ENCODE results near the gene DMRT1.

The DMRT1 gene

GRCh38 chr9:947985-948384 is 106.5 kb downstream of the DMRT1 start:
- H3K9me3 ChIP-seq (ENCODE audit: control insufficient read depth in 2 of 2, low read length in 2 of 2), result no peaks in the 10 kb centered on the region

DNA sequence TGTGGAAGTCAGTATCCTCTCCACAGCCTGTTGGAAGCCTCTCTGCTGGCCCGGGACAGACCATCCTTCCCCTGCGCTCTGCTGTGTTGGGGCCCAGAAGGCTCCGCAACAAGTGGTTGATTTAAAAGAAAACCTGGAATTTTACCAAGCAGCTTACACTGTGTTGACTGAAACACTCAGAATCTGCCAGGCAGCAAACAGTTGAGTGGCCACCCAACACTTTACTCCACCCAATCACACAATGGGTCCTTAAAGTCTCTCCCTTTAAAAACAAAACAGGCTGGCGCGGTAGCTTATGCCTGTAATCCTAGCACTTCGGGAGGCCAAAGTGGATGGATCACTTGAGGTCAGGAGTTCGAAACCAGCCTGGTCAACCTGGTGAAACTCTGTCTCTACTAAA is 107.0 kb downstream of the DMRT1 start:
- Histone ChIP-seq H3K4me1 (ENCODE audit: control insufficient read depth in 2 of 2, insufficient read depth in 2 of 2, low read length in 2 of 2) (no peaks in the 10 kb centered on the region), H3K27ac (ENCODE audit: low read depth in 2 of 2, low read length in 2 of 2) (no peak overlapping the region), H3K9me3 (ENCODE audit: control insufficient read depth in 2 of 2, low read length in 2 of 2) (no peaks in the 10 kb centered on the region), H3K9ac (ENCODE audit: low read depth in 1 of 2, low read length in 2 of 2) (no peak overlapping the region), H3K36me3 (ENCODE audit: control insufficient read depth in 2 of 2, insufficient read depth in 2 of 2, low read length in 2 of 2) (no peaks in the 10 kb centered on the region), H3K4me3 (ENCODE audit: low read length in 2 of 2) (no peak overlapping the region), H3K27me3 (ENCODE audit: control insufficient read depth in 2 of 2, insufficient read depth in 2 of 2, low read length in 2 of 2) (peaks cover 14 to 20% of the 10 kb centered on the region in 2 donors)

More at GRCh38 chr9:947985-948384, 106.5 kb downstream of the DMRT1 start:
- peaks cover 14 to 20% of the 10 kb centered on the region in 2 donors for H3K27me3 ChIP-seq (ENCODE audit: control insufficient read depth in 2 of 2, insufficient read depth in 2 of 2, low read length in 2 of 2)
- H3K27ac ChIP-seq (ENCODE audit: low read depth in 2 of 2, low read length in 2 of 2), result no peak overlapping the region
- no peak overlapping the region for H3K9ac ChIP-seq (ENCODE audit: low read depth in 1 of 2, low read length in 2 of 2)
- no peaks in the 10 kb centered on the region for H3K36me3 ChIP-seq (ENCODE audit: control insufficient read depth in 2 of 2, insufficient read depth in 2 of 2, low read length in 2 of 2)
- no peaks in the 10 kb centered on the region for H3K4me1 ChIP-seq (ENCODE audit: control insufficient read depth in 2 of 2, insufficient read depth in 2 of 2, low read length in 2 of 2)
- H3K4me3 ChIP-seq (ENCODE audit: low read length in 2 of 2), result no peak overlapping the region

DNA sequence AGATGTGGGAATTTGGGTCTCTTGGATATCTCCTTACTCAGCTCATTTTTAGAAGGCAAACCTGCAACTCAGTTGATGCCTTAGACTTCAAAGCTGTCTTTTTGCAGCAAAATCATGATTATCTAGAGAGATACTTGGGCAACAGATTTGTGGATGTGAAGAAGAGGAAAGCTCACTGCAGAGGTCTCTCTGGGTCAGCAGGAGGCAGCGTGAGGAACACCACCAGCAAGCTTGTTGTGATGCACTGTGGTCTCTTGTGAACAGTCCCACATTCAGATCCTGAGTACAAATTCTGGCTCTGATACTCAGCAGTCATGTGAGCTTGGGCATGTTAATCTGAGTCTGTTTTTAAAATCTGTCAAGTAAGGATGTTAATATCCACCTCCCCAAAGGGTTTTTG is 108.6 kb downstream of the DMRT1 start:
- Histone ChIP-seq H3K27me3 (ENCODE audit: control insufficient read depth in 2 of 2, insufficient read depth in 2 of 2, low read length in 2 of 2) (peaks cover 11 to 29% of the 10 kb centered on the region in 2 donors), H3K4me1 (ENCODE audit: control insufficient read depth in 2 of 2, insufficient read depth in 2 of 2, low read length in 2 of 2) (no peaks in the 10 kb centered on the region), H3K9ac (ENCODE audit: low read depth in 1 of 2, low read length in 2 of 2) (no peak overlapping the region), H3K9me3 (ENCODE audit: control insufficient read depth in 2 of 2, low read length in 2 of 2) (no peaks in the 10 kb centered on the region), H3K27ac (ENCODE audit: low read depth in 2 of 2, low read length in 2 of 2) (no peak overlapping the region), H3K36me3 (ENCODE audit: control insufficient read depth in 2 of 2, insufficient read depth in 2 of 2, low read length in 2 of 2) (no peaks in the 10 kb centered on the region), H3K4me3 (ENCODE audit: low read length in 2 of 2) (no peak overlapping the region)

DNA sequence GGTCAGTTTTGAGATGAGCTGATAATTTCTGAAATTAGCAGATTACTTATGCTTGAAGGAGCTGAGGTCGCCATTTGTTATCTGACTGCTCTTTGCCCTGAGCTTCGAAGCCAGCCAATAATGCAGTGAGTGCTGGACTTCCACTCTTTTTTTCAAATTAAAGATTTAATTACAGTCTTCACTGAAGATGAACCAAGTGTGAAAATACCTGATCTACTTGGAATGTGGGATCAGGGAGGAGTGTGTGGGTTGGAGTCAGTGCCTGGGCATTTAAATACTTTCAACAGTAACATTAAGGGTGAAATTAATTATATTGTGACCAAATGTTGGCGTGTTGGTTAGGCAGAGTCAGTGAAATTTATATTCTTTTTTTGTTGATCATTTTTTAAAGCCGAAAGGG is 111.0 kb downstream of the DMRT1 start:
- Histone ChIP-seq H3K9ac (ENCODE audit: low read depth in 1 of 2, low read length in 2 of 2) (no peak overlapping the region), H3K9me3 (ENCODE audit: control insufficient read depth in 2 of 2, low read length in 2 of 2) (no peaks in the 10 kb centered on the region), H3K27ac (ENCODE audit: low read depth in 2 of 2, low read length in 2 of 2) (no peak overlapping the region), H3K27me3 (ENCODE audit: control insufficient read depth in 2 of 2, insufficient read depth in 2 of 2, low read length in 2 of 2) (peaks cover 11 to 29% of the 10 kb centered on the region in 2 donors), H3K4me1 (ENCODE audit: control insufficient read depth in 2 of 2, insufficient read depth in 2 of 2, low read length in 2 of 2) (no peaks in the 10 kb centered on the region), H3K36me3 (ENCODE audit: control insufficient read depth in 2 of 2, insufficient read depth in 2 of 2, low read length in 2 of 2) (no peaks in the 10 kb centered on the region), H3K4me3 (ENCODE audit: low read length in 2 of 2) (no peak overlapping the region)

DNA sequence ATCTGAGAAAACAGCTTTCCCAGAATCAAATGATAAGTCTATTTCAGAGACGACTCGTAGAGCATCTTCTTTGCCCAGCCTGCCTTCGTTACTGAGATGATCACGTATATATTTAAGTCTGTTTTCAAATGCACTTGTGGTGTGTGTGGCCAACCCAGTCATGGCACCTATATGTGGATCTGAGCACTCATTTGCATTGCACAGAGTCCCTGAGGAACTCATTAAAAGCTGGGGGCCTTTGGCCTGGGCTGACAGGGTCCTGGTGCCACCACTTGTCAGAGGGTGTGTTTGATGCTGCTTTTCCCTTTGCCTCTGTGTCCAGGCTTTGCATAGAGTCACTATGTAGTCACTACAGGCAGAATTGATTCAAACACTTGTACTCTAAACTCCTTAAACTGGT is 117.6 kb downstream of the DMRT1 start:
- Histone ChIP-seq H3K4me3 (ENCODE audit: low read length in 2 of 2) (no peak overlapping the region), H3K9me3 (ENCODE audit: control insufficient read depth in 2 of 2, low read length in 2 of 2) (no peaks in the 10 kb centered on the region), H3K27me3 (ENCODE audit: control insufficient read depth in 2 of 2, insufficient read depth in 2 of 2, low read length in 2 of 2) (peaks cover 9 to 20% of the 10 kb centered on the region in 2 donors), H3K27ac (ENCODE audit: low read depth in 2 of 2, low read length in 2 of 2) (no peak overlapping the region), H3K4me1 (ENCODE audit: control insufficient read depth in 2 of 2, insufficient read depth in 2 of 2, low read length in 2 of 2) (no peaks in the 10 kb centered on the region), H3K36me3 (ENCODE audit: control insufficient read depth in 2 of 2, insufficient read depth in 2 of 2, low read length in 2 of 2) (no peaks in the 10 kb centered on the region), H3K9ac (ENCODE audit: low read depth in 1 of 2, low read length in 2 of 2) (no peak overlapping the region)

- Histone ChIP-seq H3K9me3 (ENCODE audit: control insufficient read depth in 2 of 2, low read length in 2 of 2) (no peaks in the 10 kb centered on the region), H3K9ac (ENCODE audit: low read depth in 1 of 2, low read length in 2 of 2) (no peak overlapping the region), H3K4me1 (ENCODE audit: control insufficient read depth in 2 of 2, insufficient read depth in 2 of 2, low read length in 2 of 2) (no peaks in the 10 kb centered on the region), H3K36me3 (ENCODE audit: control insufficient read depth in 2 of 2, insufficient read depth in 2 of 2, low read length in 2 of 2) (no peaks in the 10 kb centered on the region), H3K27ac (ENCODE audit: low read depth in 2 of 2, low read length in 2 of 2) (no peak overlapping the region), H3K27me3 (ENCODE audit: control insufficient read depth in 2 of 2, insufficient read depth in 2 of 2, low read length in 2 of 2) (peaks cover 16 to 24% of the 10 kb centered on the region in 2 donors), H3K4me3 (ENCODE audit: low read length in 2 of 2) (no peak overlapping the region)
Observed at GRCh38 chr9:959914-960313, 118.4 kb downstream of the DMRT1 start.

GRCh38 chr9:962023-962422 is 120.5 kb downstream of the DMRT1 start:
- Histone ChIP-seq H3K36me3 (ENCODE audit: control insufficient read depth in 2 of 2, insufficient read depth in 2 of 2, low read length in 2 of 2) (no peaks in the 10 kb centered on the region), H3K27me3 (ENCODE audit: control insufficient read depth in 2 of 2, insufficient read depth in 2 of 2, low read length in 2 of 2) (peaks cover 32 to 41% of the 10 kb centered on the region in 2 donors), H3K4me1 (ENCODE audit: control insufficient read depth in 2 of 2, insufficient read depth in 2 of 2, low read length in 2 of 2) (no peaks in the 10 kb centered on the region), H3K9ac (ENCODE audit: low read depth in 1 of 2, low read length in 2 of 2) (no peak overlapping the region), H3K27ac (ENCODE audit: low read depth in 2 of 2, low read length in 2 of 2) (no peak overlapping the region), H3K4me3 (ENCODE audit: low read length in 2 of 2) (no peak overlapping the region), H3K9me3 (ENCODE audit: control insufficient read depth in 2 of 2, low read length in 2 of 2) (no peaks in the 10 kb centered on the region)

DNA sequence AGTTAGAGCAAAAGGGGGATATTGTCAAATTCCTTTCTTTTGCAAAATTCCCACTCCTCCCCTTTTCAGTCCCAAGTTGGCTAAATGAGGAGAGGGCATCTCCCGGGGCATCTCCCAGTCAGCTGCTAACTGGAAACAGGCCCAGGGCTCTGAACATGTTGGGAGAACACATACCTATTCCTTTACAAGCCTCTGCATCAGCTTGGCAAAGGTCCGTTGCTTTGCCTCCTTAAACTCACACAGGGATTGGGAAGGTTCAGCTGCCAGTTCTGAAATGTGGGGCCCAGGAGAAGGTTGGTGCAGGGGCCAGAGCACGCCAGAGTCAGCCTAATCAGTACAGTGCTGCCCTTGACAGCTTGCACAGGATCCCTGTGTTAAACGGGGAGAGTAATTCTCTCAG is 124.0 kb downstream of the DMRT1 start:
- H3K4me3 ChIP-seq (ENCODE audit: low read length in 2 of 2), result no peak overlapping the region
- no peaks in the 10 kb centered on the region for H3K9me3 ChIP-seq (ENCODE audit: control insufficient read depth in 2 of 2, low read length in 2 of 2)
- H3K4me1 ChIP-seq (ENCODE audit: control insufficient read depth in 2 of 2, insufficient read depth in 2 of 2, low read length in 2 of 2), result peaks cover 0 to 1% of the 10 kb centered on the region in 2 donors
- H3K27ac ChIP-seq (ENCODE audit: low read depth in 2 of 2, low read length in 2 of 2), result no peak overlapping the region
- H3K36me3 ChIP-seq (ENCODE audit: control insufficient read depth in 2 of 2, insufficient read depth in 2 of 2, low read length in 2 of 2), result no peaks in the 10 kb centered on the region
- H3K9ac ChIP-seq (ENCODE audit: low read depth in 1 of 2, low read length in 2 of 2), result no peak overlapping the region
- H3K27me3 ChIP-seq (ENCODE audit: control insufficient read depth in 2 of 2, insufficient read depth in 2 of 2, low read length in 2 of 2), result peaks cover 56 to 68% of the 10 kb centered on the region in 2 donors

- Histone ChIP-seq H3K36me3 (ENCODE audit: control insufficient read depth in 2 of 2, insufficient read depth in 2 of 2, low read length in 2 of 2) (no peaks in the 10 kb centered on the region), H3K27ac (ENCODE audit: low read depth in 2 of 2, low read length in 2 of 2) (no peak overlapping the region), H3K4me3 (ENCODE audit: low read length in 2 of 2) (no peak overlapping the region), H3K9ac (ENCODE audit: low read depth in 1 of 2, low read length in 2 of 2) (no peak overlapping the region), H3K4me1 (ENCODE audit: control insufficient read depth in 2 of 2, insufficient read depth in 2 of 2, low read length in 2 of 2) (peaks cover 0 to 5% of the 10 kb centered on the region in 2 donors), H3K9me3 (ENCODE audit: control insufficient read depth in 2 of 2, low read length in 2 of 2) (no peaks in the 10 kb centered on the region), H3K27me3 (ENCODE audit: control insufficient read depth in 2 of 2, insufficient read depth in 2 of 2, low read length in 2 of 2) (peaks cover 63 to 70% of the 10 kb centered on the region in 2 donors)
Observed at GRCh38 chr9:966870-967269, 125.4 kb downstream of the DMRT1 start.

DNA sequence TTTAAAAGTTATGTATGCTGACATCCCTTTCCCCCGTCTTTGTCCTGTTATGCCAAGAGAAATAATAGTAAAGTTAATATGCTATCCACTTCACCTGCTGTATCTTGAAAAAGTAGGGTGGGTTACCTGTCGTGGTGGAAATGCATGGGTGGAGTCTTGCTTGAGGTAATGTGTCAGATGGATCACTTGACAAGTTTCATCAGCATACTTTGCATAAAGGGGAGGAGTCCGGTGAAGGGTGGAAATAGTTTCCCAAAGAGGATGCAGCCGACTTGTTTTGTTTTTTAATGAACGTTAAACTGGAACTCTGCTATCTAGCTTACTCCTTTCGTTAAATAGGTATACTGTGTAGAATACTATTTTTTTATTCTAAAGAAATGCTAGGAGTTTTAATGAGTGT is 125.9 kb downstream of the DMRT1 start:
- Histone ChIP-seq H3K36me3 (ENCODE audit: control insufficient read depth in 2 of 2, insufficient read depth in 2 of 2, low read length in 2 of 2) (no peaks in the 10 kb centered on the region), H3K4me3 (ENCODE audit: low read length in 2 of 2) (no peak overlapping the region), H3K4me1 (ENCODE audit: control insufficient read depth in 2 of 2, insufficient read depth in 2 of 2, low read length in 2 of 2) (peaks cover 0 to 7% of the 10 kb centered on the region in 2 donors), H3K27ac (ENCODE audit: low read depth in 2 of 2, low read length in 2 of 2) (no peak overlapping the region), H3K9ac (ENCODE audit: low read depth in 1 of 2, low read length in 2 of 2) (no peak overlapping the region), H3K27me3 (ENCODE audit: control insufficient read depth in 2 of 2, insufficient read depth in 2 of 2, low read length in 2 of 2) (peaks cover 63 to 72% of the 10 kb centered on the region in 2 donors), H3K9me3 (ENCODE audit: control insufficient read depth in 2 of 2, low read length in 2 of 2) (no peaks in the 10 kb centered on the region)
